IPS-20b (cell line): ENCODE results near the gene UBE2V1.
"Not testable (repeated sequence)": the region's sequence is repeated elsewhere in the genome, so short reads cannot be mapped to it uniquely, and the experiment has no call there.

Experiments used
- H3K27ac ChIP-seq: one replicate; pipeline ENCODE4 v1.5.1; 2013; ENCODE audit warnings: low read length
- H3K27me3 ChIP-seq: 2 replicates; pipeline ENCODE4 v1.6.1; 2013; ENCODE audit warnings: mild to moderate bottlenecking, low read length, inconsistent platforms; ENCODE audit not compliant: insufficient read depth
- H3K36me3 ChIP-seq: 2 replicates; pipeline ENCODE4 v1.6.1; 2013; ENCODE audit warnings: low read depth, mild to moderate bottlenecking, inconsistent platforms, low read length, moderate library complexity; ENCODE audit not compliant: insufficient read depth
- H3K4me1 ChIP-seq: 2 replicates; pipeline ENCODE4 v1.6.1; 2013; ENCODE audit warnings: mild to moderate bottlenecking, control low read depth, inconsistent platforms, low read length, moderate library complexity; ENCODE audit not compliant: insufficient read depth
- H3K4me3 ChIP-seq: 2 replicates; pipeline ENCODE4 v1.5.1; 2013; ENCODE audit warnings: mild to moderate bottlenecking, low read length, inconsistent platforms
- H3K9ac ChIP-seq: 2 replicates; pipeline ENCODE4 v1.6.1; 2013; ENCODE audit warnings: low read depth, mild to moderate bottlenecking, inconsistent platforms, low read length, moderate library complexity
- H3K9me3 ChIP-seq: 2 replicates; pipeline ENCODE4 v1.6.1; 2013; ENCODE audit warnings: mild to moderate bottlenecking, low read depth, low read length, inconsistent platforms; ENCODE audit not compliant: insufficient read depth

UBE2V1 gene

DNA sequence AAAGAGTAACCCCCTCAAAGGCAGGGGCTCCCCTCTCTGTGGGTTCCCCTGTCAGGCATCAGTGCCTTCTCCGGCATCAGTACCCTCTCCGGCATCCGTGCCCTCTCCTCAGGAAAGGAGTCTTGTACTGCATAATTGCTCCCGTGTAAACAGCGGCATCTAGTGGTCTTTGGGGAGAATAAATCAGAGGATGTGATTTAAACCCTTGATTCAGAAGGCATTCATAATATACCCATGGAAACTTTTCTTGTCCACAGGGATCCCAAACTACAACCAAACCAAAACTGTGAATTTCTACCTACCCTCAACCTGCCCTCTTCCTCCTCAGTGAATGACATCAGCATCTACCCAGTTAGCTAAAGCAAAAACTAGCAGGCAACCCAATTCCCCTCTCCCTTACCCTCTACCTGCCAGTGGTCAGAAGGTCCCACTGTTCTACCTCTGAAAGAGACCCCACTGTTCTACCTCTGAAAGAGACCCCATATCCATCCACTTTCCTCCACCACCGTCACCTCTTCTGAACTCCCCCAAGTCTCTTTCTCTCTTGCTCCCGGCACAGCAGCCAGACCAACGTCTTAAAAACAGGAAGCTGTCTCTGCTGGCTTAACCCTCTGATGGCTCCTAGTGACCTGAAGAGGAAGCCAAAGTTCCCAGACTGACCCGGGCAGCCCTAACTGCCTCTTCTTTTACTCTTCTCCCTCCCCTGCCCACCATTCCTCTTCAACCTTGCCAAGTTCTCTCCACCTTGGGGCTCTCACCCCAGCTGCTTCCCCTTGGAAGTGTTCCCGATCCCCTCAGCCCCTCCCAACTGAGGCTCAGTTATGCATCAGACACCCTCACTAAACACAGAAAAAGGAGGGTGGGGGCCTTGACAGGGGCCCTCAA lies 27.2 kb downstream of the UBE2V1 start:
- Histone ChIP-seq H3K27me3 (no peaks in the 10 kb centered on the region), H3K36me3 (peaks cover 53% of the 10 kb centered on the region), H3K9ac (peak overlapping the region; percentile 27; the same call in 1 of the 2 replicates), H3K27ac (no peak overlapping the region), H3K4me3 (no peak overlapping the region), H3K9me3 (no peaks in the 10 kb centered on the region), H3K4me1 (peaks cover 14% of the 10 kb centered on the region)

DNA sequence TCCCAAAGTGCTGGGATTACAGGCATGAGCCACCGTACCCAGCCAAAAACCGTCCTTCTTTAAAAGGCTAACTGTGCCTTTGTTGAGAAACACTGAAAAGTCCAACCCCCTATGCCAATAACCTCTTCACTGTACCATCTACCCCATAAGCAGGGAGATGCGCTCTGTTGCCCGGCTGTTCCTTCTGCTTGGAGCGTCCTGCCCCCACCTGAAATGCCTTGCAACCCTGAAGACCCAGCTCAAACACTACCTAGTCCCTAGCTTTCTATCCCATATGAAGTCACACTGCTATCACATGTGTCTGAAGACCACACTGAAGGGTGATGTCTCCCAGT lies 27.8 kb downstream of the UBE2V1 start:
- Histone ChIP-seq H3K27me3 (no peaks in the 10 kb centered on the region), H3K36me3 (peaks cover 47% of the 10 kb centered on the region), H3K9ac (no peak overlapping the region), H3K27ac (no peak overlapping the region), H3K9me3 (no peaks in the 10 kb centered on the region), H3K4me3 (no peak overlapping the region), H3K4me1 (peaks cover 14% of the 10 kb centered on the region)

GRCh38 chr20:50083034-50083433 lies 29.9 kb downstream of the UBE2V1 start:
- Histone ChIP-seq H3K27ac (no peak overlapping the region), H3K9me3 (no peaks in the 10 kb centered on the region), H3K9ac (no peak overlapping the region), H3K4me1 (peaks cover 14% of the 10 kb centered on the region), H3K27me3 (no peaks in the 10 kb centered on the region), H3K36me3 (peaks cover 32% of the 10 kb centered on the region), H3K4me3 (no peak overlapping the region)

- Histone ChIP-seq H3K4me1 (peaks cover 12% of the 10 kb centered on the region), H3K36me3 (peaks cover 23% of the 10 kb centered on the region)
- not testable (repeated sequence) for H3K9me3 ChIP-seq, H3K9ac ChIP-seq, H3K4me3 ChIP-seq, H3K27ac ChIP-seq, H3K27me3 ChIP-seq
These were observed 30.9 kb downstream of the UBE2V1 start for GRCh38 chr20:50082056-50082455.

GRCh38 chr20:50077818-50078601 lies 34.9 kb downstream of the UBE2V1 start:
- no peaks in the 10 kb centered on the region for H3K9me3 ChIP-seq
- H3K9ac ChIP-seq = no peak overlapping the region
- no peaks in the 10 kb centered on the region for H3K27me3 ChIP-seq

GRCh38 chr20:50073500-50073899 lies 39.5 kb downstream of the UBE2V1 start:
- no peak overlapping the region for H3K27ac ChIP-seq
- no peak overlapping the region for H3K4me3 ChIP-seq
- H3K9me3 ChIP-seq = no peaks in the 10 kb centered on the region

More at GRCh38 chr20:50077818-50078601, 34.9 kb downstream of the UBE2V1 start:
- Histone ChIP-seq H3K4me1 (no peaks in the 10 kb centered on the region), H3K36me3 (peaks cover 18% of the 10 kb centered on the region), H3K4me3 (no peak overlapping the region), H3K27ac (no peak overlapping the region)

GRCh38 chr20:50071039-50071888 lies 41.7 kb downstream of the UBE2V1 start:
- H3K36me3 ChIP-seq = no peaks in the 10 kb centered on the region
- H3K4me1 ChIP-seq = no peaks in the 10 kb centered on the region
- H3K27me3 ChIP-seq = no peaks in the 10 kb centered on the region; the same call in 1 of the 2 replicates
- H3K9me3 ChIP-seq = no peaks in the 10 kb centered on the region
- H3K27ac ChIP-seq = no peak overlapping the region
- no peak overlapping the region for H3K9ac ChIP-seq
- peak overlapping the region; percentile 61 for H3K4me3 ChIP-seq

More at GRCh38 chr20:50073500-50073899, 39.5 kb downstream of the UBE2V1 start:
- H3K4me1 ChIP-seq = no peaks in the 10 kb centered on the region
- no peaks in the 10 kb centered on the region for H3K36me3 ChIP-seq
- no peak overlapping the region for H3K9ac ChIP-seq
- no peaks in the 10 kb centered on the region; the same call in 1 of the 2 replicates for H3K27me3 ChIP-seq

DNA sequence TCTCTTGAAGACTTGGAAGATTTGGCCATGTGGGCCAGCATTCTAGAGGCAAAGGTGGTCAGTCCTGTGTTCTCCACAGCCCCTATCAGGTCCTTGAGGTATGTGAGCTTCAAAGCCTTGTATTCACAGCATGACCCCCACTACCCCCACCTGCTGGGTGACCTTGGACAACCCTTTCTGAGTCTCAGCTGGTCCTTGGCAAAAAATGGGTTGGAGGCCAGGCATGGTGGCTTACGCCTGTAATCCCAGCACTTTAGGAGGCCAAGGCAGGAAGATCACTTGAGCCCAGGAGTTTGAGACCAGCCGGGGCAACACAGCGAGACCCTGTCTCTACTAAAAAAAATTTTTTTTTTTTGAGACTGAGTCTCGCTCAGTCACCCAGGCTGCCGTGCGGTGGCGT lies 42.6 kb downstream of the UBE2V1 start:
- H3K4me1 ChIP-seq = no peaks in the 10 kb centered on the region
- H3K9me3 ChIP-seq = no peaks in the 10 kb centered on the region
- no peak overlapping the region for H3K4me3 ChIP-seq
- no peaks in the 10 kb centered on the region for H3K36me3 ChIP-seq
- H3K9ac ChIP-seq = no peak overlapping the region
- H3K27ac ChIP-seq = no peak overlapping the region
- no peaks in the 10 kb centered on the region; the same call in 1 of the 2 replicates for H3K27me3 ChIP-seq

DNA sequence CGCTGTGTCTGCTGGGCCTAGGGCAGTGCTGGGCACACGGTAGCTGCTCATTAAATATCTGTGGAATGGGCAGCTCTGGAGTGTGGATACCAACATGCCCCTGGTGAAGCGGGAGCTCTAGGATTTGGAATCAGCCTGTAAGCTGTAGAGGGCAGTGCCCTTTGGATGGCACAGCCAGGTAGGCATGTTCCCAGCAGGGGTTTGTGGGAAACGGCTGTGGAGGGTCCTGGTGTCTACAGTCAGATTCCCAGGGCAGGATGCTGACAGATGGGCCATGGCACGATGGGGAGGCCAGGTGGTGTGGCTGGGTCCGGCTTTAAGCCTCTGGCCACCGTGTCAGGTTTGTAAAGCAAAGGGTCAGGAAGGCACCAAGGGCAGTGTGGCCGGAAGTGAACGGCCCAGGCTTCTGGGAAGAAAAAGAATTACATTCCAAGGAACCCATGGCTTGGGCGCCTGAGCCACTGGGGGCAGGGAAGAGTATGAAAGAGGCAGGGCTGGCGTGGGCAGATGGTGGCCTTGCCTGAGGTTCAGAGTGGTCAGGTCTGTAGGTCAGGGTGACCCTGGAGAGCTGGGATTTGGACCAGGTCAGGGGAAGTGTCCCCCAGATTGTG lies 44.8 kb downstream of the UBE2V1 start:
- Histone ChIP-seq H3K36me3 (no peaks in the 10 kb centered on the region), H3K9me3 (no peaks in the 10 kb centered on the region), H3K4me1 (no peaks in the 10 kb centered on the region), H3K4me3 (no peak overlapping the region), H3K9ac (no peak overlapping the region), H3K27ac (no peak overlapping the region), H3K27me3 (no peaks in the 10 kb centered on the region; the same call in 1 of the 2 replicates)

DNA sequence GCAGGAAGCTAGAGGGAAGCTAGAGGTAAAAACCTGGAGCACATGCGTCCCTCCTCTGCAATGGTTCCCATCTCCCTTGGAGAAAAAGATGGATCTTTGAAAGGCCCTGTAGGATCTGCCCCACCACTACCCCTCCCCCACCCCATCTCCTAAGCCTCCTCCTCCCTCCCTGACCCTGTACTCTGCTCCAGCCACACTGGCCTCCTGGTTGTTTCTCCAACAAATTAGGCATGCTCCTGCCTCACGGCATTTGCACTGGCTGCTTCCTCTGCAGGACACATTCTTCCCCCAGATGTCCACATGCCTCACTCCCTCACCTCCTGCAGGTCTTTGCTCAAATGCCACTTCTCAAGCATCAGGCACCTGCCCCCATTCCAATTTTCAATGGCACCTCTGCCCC lies 45.5 kb downstream of the UBE2V1 start:
- Histone ChIP-seq H3K36me3 (no peaks in the 10 kb centered on the region), H3K4me1 (no peaks in the 10 kb centered on the region), H3K27ac (no peak overlapping the region), H3K27me3 (no peaks in the 10 kb centered on the region; the same call in 1 of the 2 replicates), H3K9me3 (no peaks in the 10 kb centered on the region), H3K9ac (no peak overlapping the region), H3K4me3 (no peak overlapping the region)

DNA sequence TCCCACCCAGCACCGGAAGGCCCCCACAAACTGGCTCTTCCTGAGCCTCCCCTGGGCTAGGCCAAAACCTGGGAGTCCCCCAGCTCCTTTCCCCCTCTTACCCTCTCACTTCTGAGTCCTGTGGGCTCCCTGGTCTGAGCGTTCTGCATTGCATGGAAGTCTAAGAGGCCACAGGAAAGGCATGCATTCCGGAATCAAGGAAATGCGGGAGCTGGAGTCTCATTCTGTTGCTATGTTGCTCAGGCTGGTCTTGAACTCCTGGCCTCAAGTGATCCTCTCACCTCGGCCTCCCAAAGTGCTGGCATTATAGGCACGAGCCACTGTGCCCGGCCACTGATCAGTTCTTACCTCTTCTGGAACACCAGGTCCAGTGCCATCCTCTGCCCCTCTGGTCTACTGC lies 45.9 kb downstream of the UBE2V1 start:
- Histone ChIP-seq H3K4me3 (no peak overlapping the region), H3K9ac (no peak overlapping the region), H3K27ac (no peak overlapping the region), H3K4me1 (no peaks in the 10 kb centered on the region), H3K27me3 (no peaks in the 10 kb centered on the region; the same call in 1 of the 2 replicates), H3K9me3 (no peaks in the 10 kb centered on the region), H3K36me3 (no peaks in the 10 kb centered on the region)
